A673 (cell line): ENCODE results near the gene SLIT1. TPM values are rescaled to one million over a fixed set of nuclear protein-coding genes. Genes with fewer than 3 reads are reported as not detected.

Experiments used
- BruUV-seq: library from RNA; stranded (reverse); fragments of 400-500 nt; replicated peaks from 2 replicates; lab custom pipeline; 2021; lab: Mats Ljungman, UMichigan
- CTCF ChIA-PET: fragments of 300-600 bp; sonication (Branson Sonifier 250); formaldehyde crosslinking; loops from one replicate; lab custom pipeline; 2022; ENCODE audit warnings: antibody characterized with exemption; lab: Charles Lee
- POLR2A ChIA-PET: fragments of 300-600 bp; sonication (Branson Sonifier 250); formaldehyde crosslinking; loops from one replicate; lab custom pipeline; 2022; ENCODE audit warnings: antibody characterized with exemption; ENCODE audit not compliant: low non-redundant PET; lab: Charles Lee
- DNase-seq: peaks from one replicate; pipeline ENCODE4 v3.0.0-alpha.2; 2015; ENCODE audit warnings: low spot score
- H3K27ac ChIP-seq: fragments of 200-600 bp; sonication (generic); 2 replicates; pipeline ENCODE4 v1.5.1; 2016; ENCODE audit warnings: mixed run types, low read depth, mild to moderate bottlenecking, mixed read lengths, antibody characterized with exemption, low read length; ENCODE audit not compliant: poor library complexity, severe bottlenecking
- H3K27me3 ChIP-seq: fragments of 200-600 bp; sonication (generic); replicated peaks from 2 replicates; pipeline ENCODE4 v1.6.1; 2017; ENCODE audit warnings: mixed run types, low read depth, mild to moderate bottlenecking, mixed read lengths, antibody characterized with exemption, low read length; ENCODE audit not compliant: insufficient read depth, poor library complexity
- H3K36me3 ChIP-seq: fragments of 200-600 bp; sonication (generic); 2 replicates; pipeline ENCODE4 v1.6.1; 2016; ENCODE audit warnings: mixed run types, mild to moderate bottlenecking, mixed read lengths, antibody characterized with exemption, low read length; ENCODE audit not compliant: insufficient read depth, poor library complexity, severe bottlenecking
- H3K4me1 ChIP-seq: fragments of 200-600 bp; sonication (generic); 2 replicates; pipeline ENCODE4 v1.6.1; 2017; ENCODE audit warnings: mixed run types, mild to moderate bottlenecking, mixed read lengths, antibody characterized with exemption, low read length; ENCODE audit not compliant: insufficient read depth, poor library complexity, severe bottlenecking
- H3K4me3 ChIP-seq: fragments of 200-600 bp; sonication (generic); 2 replicates; pipeline ENCODE4 v1.5.1; 2016; ENCODE audit warnings: low read depth, mixed run types, mild to moderate bottlenecking, mixed read lengths, low read length; ENCODE audit not compliant: poor library complexity, severe bottlenecking
- H3K9me3 ChIP-seq: fragments of 200-600 bp; sonication (generic); 2 replicates; pipeline ENCODE4 v1.6.1; 2016; ENCODE audit warnings: mixed run types, low read depth, mild to moderate bottlenecking, mixed read lengths, antibody characterized with exemption, low read length; ENCODE audit not compliant: poor library complexity, severe bottlenecking
- CTCF ChIP-seq: fragments of 300-800, 200-600 bp; sonication (generic); conservative IDR thresholded peaks from 2 replicates; pipeline ENCODE4 v1.5.1; 2017; ENCODE audit warnings: low read depth, mild to moderate bottlenecking, antibody characterized with exemption, low read length, moderate library complexity, mixed read lengths
- EZH2 ChIP-seq: fragments of 200-600 bp; sonication (generic); IDR thresholded peaks from 2 replicates; pipeline ENCODE4 v1.6.1; 2017; ENCODE audit warnings: borderline replicate concordance, low read depth, mild to moderate bottlenecking, mixed read lengths, antibody characterized with exemption, low read length; ENCODE audit not compliant: poor library complexity, severe bottlenecking
- intact Hi-C: fragments of 100-400 bp; cut with micrococcal nuclease; formaldehyde crosslinking; loops from one replicate; pipeline ENCODE4 v1.10.0; 2022; ENCODE audit not compliant: unreplicated experiment
- total RNA-seq: library from RNA; stranded (reverse); gene quantifications from 2 replicates; pipeline ENCODE4 v1.2.3, GENCODE V29; 2021

Gene SLIT1
- total RNA-seq, 1 experiment from 2014 or later: 0.43 TPM

GRCh38 chr10:97188261-97188711 is 2.5 kb upstream of the SLIT1 start:
- H3K4me3 ChIP-seq: no peak overlapping the region
- CTCF ChIA-PET: no interaction called here
- BruUV-seq: no TSS peak
- no peak for TF ChIP-seq CTCF
- no peak for TF ChIP-seq EZH2
- no peaks in the 10 kb centered on the region for H3K36me3 ChIP-seq
- intact Hi-C loops: no loop called here
- peaks cover 36% of the 10 kb centered on the region for H3K27me3 ChIP-seq
- no peaks in the 10 kb centered on the region for H3K9me3 ChIP-seq
- H3K4me1 ChIP-seq: no peaks in the 10 kb centered on the region
- POLR2A ChIA-PET: no interaction called here
- DNase-seq: no peak
- H3K27ac ChIP-seq: no peak overlapping the region

GRCh38 chr10:97186911-97187310 is 1.2 kb upstream of the SLIT1 start:
- Histone ChIP-seq H3K27me3 (peaks cover 39% of the 10 kb centered on the region), H3K4me3 (no peak overlapping the region), H3K9me3 (no peaks in the 10 kb centered on the region), H3K36me3 (no peaks in the 10 kb centered on the region), H3K27ac (no peak overlapping the region), H3K4me1 (no peaks in the 10 kb centered on the region)
- ChIA-PET POLR2A (no interaction called here), CTCF (no interaction called here)
- no peak for TF ChIP-seq CTCF
- no peak for TF ChIP-seq EZH2
- DNase-seq: no peak
- no TSS peak for BruUV-seq
- intact Hi-C loops: no loop called here

GRCh38 chr10:97184971-97185325 is 811 bp downstream of the SLIT1 start:
- no peak overlapping the region for H3K27ac ChIP-seq
- H3K4me3 ChIP-seq: no peak overlapping the region
- DNase-seq: no peak
- TF ChIP-seq EZH2 (no peak), CTCF (no peak)
- no peaks in the 10 kb centered on the region for H3K36me3 ChIP-seq
- peaks cover 6% of the 10 kb centered on the region for H3K4me1 ChIP-seq
- BruUV-seq: no TSS peak
- ChIA-PET CTCF (no interaction called here), POLR2A (interaction anchor here (0.6 kb wide), 1 partner anchor 1885 kb away, joined by 3 read pairs; no protein-coding TSS in a partner anchor)
- intact Hi-C loops: no loop called here
- peaks cover 39% of the 10 kb centered on the region for H3K27me3 ChIP-seq
- H3K9me3 ChIP-seq: no peaks in the 10 kb centered on the region
